Stimulated activated CD4-positive, alpha-beta T cell treated with anti-CD3 and anti-CD28 coated beads, Interleukin-1b, Interleukin-23, amount 100 ng/mL, for 24 hours (primary cell): ENCODE data around the gene FOXR2.

Experiments
- DNase-seq, 4 experiments: peaks; one replicate each; pipeline ENCODE4 v3.0.0-alpha.2; 2020; ENCODE audit warnings: low read depth in 4 of 4, low spot score in 1 of 4

FOXR2 gene, protein sequence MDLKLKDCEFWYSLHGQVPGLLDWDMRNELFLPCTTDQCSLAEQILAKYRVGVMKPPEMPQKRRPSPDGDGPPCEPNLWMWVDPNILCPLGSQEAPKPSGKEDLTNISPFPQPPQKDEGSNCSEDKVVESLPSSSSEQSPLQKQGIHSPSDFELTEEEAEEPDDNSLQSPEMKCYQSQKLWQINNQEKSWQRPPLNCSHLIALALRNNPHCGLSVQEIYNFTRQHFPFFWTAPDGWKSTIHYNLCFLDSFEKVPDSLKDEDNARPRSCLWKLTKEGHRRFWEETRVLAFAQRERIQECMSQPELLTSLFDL

DNA sequence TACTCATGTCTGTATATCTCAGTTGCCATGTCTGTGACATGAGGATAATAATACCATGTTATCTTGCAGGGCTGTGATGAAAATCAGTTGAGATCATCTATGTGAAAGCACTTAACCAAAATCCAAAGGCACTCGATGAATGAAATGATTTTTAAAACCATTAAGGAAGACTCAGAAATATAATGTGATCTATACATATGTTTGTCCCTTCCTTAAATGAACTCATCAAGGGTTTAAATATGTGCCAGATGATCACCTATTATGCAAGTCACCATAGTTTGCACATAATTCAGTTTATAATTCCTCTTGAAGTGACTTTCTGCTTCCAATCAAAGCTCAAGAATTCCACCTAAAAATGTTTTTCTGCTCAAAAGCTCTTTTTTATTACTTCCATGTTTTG, at the start of gene FOXR2:
Gene FOXR2, plus strand, starts transcription at position 301 of the 400 bp plus-strand sequence. CDS start 312 bp downstream, outside the sequence.
- no peak for DNase-seq

DNA sequence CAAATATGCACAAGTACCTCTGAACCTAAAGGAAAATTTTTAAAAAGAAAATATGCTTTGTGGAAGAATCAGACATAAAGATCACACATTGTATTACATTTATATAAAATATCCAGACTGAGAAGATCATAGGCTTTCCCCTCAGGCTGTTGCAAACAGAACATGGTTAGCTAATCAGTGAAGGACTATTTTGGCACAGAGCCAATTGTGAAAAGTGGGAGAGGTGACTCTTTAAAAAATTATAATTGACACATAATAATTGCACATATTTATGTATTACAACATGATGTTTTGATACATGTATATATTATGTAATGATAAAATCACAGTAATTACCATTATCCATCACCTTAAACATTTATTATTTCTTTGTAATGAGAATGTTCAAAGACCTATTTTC, 44.1 kb upstream of the FOXR2 start:
- no peak for DNase-seq

DNA sequence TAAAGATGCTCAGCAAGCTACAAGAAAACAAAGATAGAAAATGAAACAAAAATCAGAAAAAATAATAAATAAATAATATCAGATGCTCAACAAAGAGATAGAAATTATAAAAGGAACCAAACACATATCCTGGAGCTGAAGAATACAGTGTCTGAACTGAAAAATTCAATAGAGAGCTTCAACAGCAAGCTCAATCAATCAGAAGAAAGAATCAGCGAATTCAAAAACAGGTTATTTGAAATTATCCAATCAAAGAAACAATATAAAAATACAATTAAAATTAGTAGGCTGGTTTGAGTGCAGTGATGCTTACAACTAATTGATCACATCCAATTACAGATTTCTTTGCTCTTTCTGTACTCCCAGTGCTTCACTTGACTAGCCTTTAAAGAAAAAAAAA, 40.8 kb upstream of the FOXR2 start:
- no peak for DNase-seq

DNA sequence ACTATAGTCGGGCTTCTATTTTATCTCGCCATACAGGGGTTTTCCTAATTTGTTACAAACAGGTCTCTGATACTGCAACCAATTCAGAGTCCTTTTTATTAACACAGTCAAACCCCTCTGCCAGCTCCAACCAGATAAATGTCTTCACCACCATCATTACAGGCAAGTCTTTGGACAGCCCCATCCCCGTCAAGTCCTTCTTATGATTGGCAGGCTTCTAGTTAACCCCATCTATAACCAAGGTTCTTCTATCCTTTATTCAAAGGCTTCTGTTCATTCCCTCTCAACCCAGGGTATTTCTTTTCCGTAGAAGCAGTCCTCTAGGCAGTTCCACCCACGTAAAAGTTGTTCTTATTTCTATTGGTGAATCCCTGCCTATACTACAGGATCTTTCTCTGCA, 29.9 kb upstream of the FOXR2 start:
- no peak for DNase-seq

DNA sequence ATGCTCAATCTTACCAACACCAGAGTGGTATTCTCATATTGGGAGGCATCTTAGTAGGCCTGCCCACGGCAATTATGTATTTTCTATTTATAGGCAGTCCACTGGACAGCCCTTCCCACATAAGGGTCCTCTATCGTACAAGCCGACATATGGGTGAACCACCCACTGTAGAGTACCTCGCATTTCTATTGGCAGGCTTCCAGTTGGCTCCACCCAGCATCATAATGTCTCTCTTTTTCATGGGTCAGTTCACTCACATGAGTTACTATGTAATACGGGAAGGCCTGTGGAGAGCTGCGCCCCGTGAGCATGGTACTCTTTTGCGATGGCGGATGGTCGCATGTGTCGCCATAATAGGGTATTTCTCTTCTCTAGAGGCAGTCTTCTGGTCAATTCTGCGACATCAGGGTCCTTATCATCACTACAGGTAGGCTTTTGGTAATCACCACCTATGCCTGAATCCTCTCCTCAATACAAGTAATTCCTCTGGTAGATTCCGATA, 29.4 kb upstream of the FOXR2 start:
- no peak for DNase-seq

DNA sequence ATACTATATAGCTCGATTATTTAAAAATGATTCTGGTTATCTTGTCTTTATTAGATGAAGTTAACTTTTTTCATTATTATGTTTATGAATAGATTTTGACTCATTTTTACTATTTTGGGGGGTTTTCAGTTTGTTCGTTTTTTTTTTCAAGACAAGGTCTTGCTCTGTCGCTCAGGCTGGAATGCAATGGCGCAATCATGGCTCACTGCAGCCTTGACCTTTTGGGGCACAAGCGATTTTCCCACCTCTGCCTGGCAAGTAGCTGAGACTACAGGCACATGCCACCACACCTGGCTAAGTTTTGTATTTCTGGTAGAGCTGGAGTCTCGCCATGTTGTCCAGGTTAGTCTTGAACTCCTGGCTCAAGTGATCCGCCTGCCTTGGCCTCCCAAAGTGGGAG, 24.9 kb upstream of the FOXR2 start:
- no peak for DNase-seq

DNA sequence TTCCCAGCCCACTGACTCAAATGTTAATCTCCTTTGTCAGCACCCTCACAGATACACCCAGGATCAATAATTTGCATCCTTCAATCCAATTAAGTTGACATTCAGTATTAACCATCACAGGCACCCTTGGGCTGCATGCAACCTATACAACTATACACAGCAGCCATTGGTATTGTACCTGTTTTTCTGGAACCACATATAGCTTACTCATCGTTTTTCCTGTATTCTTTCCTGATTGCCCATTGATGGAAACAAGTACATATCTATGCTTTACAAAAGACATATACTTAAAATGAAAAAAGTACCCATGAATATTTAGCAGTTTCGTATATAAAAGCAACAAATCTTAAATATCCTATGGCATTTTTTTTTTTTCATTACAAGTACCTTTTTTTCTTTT, 3.7 kb upstream of the FOXR2 start:
- DNase-seq, result no peak

DNA sequence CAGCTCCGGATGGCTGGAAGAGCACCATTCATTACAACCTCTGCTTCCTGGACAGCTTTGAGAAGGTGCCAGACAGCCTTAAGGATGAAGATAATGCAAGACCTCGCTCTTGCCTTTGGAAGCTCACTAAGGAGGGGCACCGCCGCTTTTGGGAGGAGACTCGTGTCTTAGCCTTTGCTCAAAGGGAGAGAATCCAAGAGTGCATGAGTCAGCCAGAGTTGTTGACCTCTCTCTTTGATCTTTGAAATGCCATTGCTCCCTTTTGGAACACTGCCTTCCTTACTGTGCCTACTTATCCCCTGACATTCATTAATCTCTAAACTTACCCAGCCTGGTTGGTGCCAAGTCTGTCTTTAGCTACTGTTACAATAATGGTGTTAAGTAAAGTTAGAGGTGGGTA, 1.2 kb downstream of the FOXR2 start:
- DNase-seq, result no peak

DNA sequence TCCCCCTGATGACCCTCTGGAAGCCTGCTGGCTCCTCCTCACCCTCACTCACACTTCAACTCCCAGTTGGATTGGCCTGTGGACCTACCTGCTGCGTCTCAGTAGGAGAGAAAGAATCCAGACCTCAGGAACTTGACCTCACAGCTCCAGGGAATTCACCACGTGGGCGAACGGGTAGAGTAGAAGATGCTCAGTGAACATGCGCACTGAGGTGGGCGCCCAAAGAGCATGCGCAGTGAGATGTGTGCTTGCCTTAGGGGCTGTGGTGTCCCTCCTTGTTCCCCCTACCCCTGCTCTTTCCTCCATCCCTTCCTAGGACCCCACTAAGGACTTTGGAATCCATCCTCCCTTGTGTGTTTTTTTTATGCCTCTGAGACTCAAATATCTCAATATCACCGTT, 12.9 kb downstream of the FOXR2 start:
- DNase-seq, result no peak

DNA sequence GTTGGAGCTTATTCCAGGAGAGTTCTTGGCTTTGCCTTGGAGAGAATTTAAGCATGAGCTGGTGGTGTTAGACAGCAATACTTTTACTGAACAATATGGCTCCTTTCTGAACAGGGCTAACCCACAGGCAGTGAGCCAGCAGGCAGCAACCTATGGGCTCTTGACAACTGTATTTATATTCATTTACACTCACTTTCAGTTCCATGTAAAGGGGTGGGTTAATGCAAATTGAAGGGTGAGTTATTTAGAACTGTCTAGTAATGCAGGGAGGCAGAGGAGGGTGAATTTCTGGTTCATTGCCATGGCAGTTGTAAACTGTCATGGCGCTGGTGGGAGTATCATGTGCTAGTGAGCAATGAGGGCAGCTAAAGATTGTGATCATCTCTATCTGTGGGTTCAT, 15.7 kb downstream of the FOXR2 start:
- no peak for DNase-seq

DNA sequence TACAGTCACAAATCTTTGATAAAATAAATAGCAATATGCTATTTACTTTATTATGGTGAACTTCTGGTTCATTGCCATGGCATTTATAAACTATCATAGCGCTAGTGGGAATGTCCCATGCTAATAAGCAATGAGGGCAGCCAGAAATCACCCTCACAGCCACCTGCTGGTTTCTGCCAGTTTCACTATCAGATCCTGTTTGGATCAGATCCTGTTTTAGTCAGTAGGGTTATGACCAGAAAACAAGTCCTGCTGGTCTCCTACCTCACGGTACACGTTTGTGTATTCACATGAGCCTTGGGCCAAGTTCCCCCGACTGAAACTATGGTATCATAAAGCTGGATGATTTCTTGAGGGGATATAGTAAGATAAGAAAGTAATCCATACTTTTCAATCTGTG, 17.7 kb downstream of the FOXR2 start:
- DNase-seq, result no peak

DNA sequence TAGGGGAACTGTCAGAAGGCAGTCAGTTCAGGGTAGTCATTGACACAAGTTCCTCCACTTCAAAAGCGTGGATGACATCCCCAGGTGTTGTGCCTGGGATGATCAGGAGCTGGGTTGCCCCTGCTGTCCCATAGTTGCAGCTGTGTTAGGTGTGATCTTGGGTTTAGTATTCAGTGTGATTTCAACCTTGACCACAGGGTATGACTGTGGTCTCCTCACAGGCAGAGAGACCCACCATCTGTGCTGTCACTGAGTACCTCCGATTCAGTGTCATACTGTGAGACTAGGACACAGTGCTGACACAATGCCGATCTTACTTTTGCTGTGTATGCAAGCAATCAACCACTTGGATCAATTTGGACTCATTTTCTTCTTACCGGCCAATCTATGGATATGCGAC, 25.2 kb downstream of the FOXR2 start:
- no peak for DNase-seq

DNA sequence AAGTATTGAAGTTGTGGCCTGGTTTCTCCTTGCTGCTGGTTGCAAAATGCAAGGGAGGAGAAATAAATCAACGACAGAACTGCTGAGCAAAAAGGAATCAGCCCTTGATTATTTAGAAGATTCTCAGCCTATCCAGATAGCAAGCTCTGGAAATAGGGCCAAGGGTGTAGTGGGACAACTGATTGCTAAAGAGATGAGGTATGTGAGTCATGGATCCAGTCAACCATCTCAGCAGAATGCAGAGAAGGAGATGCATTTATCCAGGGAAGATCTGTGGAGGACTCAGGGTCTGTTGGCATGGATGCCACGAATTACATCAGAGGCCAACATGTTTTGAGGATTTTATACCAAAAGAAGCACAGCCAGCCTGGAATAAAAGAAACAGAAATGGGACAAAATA, 36.7 kb downstream of the FOXR2 start:
- no peak for DNase-seq

DNA sequence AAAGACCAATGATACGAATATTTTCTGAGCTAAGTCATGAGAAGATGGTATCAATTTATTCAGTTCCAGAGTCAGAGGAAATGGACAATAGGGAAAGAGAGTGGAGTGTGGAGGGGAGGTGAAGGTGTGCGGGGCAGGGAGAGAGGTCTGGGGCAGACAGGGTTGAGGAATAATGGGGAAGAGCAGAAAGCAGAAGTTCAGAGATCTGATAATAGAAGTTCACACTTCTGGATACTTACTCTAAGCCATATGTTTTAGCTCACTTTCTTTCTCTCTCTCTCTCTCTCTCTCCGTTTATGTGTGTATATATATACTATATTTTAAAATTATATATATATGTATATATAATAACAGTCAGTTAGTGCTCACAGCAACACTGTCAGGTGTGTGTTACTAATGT, 40.4 kb downstream of the FOXR2 start:
- DNase-seq, result no peak

DNA sequence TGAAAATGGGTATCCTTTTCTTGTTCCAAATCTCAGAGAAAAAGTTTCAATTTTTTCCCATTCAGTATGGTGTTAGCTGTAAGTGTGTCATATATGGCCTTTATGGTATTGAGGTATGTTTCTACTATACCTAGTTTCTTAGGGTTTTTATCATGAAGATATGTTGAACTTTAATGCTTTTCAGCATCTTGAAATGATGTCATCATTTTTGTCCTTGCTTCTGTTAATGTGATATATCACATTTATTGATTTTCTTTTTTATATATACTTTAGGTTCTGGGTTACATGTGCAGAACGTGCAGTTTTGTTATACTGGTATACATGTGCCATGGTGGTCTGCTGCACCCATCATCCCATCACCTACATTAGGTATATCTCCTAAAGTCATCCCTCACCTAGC, 44.9 kb downstream of the FOXR2 start:
- no peak for DNase-seq
